NCI-H2081 treated with DMSO at 0.1 percent for 48 hours (cell line): ENCODE results near the gene IL2RA.
"Not testable (repeated sequence)": the region's sequence is repeated elsewhere in the genome, so short reads cannot be mapped to it uniquely, and the experiment has no call there.

ENCODE experiments used
- DNase-seq: peaks from one replicate; lab custom pipeline; 2025; lab: John Stamatoyannopoulos, UW

Gene IL2RA

DNA sequence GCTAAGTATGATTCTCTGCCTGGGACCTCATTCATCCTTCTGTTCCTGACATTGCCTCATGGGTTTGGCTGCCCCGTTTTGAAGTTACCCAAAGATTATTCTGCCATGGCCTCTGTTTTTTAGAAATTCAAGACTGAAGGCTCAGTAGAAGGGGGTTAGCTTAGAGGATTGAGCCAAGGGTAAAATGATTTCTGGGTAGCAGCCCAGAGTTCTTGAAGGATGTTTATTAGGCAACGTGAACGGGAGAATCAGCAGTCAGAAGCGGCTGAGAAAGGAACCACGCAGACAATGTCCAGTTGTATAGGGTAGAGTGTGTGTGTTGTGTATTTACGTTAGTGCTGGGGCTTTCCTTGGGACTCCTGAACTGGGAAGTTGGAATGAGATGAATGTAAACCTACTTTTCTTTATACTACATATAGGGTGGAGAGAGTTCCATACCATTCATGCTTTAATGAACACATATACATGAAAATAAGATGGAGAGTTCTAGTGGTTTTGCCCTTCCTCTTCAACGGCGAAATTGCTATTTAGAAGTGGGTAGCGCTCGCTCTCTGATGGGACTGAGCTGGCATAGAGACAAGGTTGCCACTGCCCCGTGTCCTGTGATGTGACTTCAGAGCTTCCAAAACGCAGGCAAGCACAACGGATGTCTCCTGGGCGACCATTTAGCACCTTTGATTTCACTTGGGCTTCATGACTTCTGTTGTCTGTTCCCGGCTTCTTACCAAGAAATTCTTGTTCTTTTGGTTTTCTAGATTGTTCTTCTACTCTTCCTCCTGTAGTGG, 49.9 kb downstream of the IL2RA start:
- DNase-seq: no peak

DNA sequence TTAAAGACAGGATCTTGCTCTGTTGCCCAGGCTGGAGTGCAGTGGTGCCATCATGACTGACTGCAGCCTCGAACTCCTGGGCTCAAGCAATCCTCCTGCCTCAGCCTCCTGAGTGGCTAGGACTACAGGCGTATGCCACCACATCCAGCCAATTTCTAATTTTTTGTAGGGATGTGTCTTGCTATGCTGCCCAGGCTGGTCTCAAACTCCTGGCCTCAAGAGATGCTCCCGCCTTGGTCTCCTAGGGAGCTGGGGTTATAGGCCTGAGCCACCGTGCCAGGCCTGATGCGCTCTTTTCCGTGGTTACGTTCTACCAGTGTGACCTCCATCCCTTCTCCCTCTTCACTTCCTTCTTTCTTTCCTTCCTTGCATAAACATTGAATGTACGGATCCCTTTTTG, 50.6 kb downstream of the IL2RA start:
- DNase-seq: no peak

DNA sequence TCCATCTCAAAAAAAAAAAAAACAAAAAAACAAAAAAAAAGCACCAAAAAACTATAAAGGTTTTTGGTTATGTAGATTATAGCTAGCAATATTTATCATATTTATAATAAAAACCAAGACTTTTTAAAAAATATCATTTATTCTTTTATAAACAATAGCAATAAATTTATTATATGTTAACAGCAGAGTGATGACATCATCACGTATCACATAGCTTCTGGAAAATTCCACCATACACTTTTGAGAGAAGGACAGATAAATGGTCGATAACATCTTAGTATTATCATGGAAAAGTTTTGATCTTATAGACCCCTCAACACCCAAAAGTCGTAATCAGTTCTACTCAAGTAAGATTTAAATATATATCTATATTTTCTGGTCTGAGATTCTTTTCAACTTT, 51.6 kb downstream of the IL2RA start:
- DNase-seq: no peak

DNA sequence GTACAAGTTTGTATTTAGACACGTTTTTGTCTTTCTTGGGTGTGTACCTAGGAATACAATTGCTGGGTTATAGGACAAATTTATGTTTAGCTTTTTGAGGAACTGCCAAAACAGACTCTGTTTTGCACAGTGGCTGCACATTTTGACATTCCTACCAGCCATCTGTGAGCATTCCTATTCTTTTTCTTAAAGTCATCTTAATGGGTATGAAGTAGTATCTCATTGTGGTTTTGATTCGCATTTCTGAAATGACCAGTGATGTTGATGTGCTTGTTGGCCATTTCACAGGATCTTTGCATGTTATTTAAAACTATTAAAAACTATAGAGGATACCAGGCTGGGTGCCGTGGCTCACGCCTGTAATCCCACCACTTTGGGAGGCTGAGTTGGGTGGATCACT, 52.2 kb downstream of the IL2RA start:
- DNase-seq: no peak

DNA sequence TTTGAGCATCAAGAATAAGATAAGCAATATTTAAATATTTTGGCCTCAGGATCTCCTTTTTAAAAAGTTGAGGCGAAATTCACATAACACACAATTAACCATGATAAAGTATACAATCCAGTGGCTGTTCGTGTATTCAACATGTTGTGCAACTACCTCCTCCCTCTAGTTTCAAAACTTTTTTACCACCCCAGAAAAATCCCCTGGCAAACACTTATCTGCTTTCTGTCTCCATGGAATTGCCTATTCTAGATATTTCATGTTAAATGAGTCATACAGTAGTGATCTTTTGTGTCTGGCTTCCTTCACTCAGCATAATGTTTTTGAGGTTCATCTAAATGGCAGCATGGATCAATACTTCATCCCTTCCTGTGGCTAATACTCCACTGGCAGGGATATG, 53.0 kb downstream of the IL2RA start:
- no peak for DNase-seq

DNA sequence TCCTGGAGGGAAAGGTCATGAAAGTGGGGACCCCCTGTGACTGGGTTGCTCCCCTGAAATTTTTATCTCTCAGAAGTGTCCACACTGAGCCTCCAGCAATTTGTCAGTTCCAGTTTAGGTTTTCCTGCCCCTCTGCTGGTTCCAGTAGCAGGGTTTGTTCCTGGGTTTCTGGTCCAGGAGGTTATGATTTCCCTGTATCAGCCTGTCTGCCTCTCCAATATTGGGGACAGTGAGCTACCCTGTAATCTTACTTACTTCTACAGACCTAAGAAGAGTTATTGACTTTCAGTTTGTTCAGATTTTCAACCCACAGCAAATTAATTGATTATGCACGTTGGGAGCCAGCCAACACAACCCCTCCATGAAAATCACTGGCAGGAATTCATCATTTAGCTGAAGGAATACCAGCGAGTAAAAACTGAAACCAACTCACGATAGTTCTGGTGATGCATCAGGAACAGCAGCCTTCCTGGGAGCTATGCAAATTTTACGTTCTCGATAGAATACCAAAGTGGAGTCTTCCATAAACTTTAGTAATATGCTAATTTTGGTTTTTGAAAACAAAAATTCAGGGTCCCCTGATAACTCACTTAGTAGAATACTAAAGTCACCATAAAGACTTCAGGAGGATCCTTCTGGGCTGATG, 53.5 kb downstream of the IL2RA start:
- DNase-seq: no peak

DNA sequence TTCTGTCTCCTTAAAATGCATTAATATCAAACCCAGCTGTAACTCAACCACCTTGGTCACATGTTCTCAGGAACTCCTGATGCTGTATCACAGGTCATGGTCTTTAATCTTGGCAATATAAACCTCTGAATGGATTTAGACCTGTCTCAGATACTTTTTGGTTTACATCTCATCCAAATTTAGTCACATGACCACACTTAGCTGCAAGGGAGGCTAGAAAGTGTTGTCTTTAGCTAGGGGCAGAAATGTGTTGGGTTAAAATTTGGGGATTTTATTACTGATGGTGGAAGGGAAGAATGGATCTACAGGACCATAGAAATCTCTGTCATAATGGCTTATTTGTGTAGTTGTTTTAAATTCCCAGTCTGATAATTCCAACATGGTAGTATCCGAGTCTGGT, 55.2 kb downstream of the IL2RA start:
- no peak for DNase-seq

DNA sequence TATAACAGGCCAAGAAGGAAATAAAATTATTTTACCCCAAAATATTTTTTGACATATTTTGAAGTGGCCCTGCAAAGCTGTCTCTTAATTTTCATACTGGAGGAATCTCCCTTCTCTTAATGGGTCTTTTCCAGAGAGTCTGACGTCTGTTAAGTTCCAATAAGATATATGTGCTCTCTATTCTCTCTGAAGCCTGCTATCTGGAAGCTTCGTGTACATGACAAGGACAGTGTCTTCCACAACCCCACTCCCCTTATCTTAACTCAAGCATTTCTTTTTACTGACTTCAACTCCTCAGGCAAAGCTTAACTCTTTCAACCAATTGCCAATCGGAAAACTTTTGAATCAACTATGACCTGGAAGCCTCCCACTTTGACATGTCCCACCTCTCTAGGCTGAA, 55.6 kb downstream of the IL2RA start:
- DNase-seq: no peak

DNA sequence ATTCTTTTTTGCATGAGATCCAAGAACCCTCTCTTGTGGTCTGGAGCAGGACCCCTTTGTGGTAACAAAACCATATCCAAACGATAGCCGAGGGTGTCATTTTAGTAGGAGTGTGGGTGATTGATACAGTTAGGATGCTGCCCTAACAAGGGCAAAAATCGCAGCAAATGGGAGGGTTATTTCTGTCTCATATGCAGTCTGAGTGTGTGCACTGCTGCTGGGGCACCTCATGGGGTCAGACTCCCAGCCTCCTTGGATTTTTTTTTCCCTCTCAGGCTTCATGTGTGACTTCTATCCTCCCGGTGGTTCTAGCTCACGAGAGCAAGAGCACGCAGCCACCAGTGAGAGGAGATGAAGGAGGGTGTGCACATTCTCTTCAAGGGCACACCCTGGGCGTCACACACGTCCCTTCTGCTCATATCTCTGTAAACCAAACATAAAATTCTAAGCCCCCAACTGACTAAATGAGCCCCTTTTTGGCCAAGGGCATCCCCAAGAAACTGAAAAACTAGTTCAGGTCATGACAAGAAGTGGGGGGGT, 56.2 kb downstream of the IL2RA start:
- no peak for DNase-seq

DNA sequence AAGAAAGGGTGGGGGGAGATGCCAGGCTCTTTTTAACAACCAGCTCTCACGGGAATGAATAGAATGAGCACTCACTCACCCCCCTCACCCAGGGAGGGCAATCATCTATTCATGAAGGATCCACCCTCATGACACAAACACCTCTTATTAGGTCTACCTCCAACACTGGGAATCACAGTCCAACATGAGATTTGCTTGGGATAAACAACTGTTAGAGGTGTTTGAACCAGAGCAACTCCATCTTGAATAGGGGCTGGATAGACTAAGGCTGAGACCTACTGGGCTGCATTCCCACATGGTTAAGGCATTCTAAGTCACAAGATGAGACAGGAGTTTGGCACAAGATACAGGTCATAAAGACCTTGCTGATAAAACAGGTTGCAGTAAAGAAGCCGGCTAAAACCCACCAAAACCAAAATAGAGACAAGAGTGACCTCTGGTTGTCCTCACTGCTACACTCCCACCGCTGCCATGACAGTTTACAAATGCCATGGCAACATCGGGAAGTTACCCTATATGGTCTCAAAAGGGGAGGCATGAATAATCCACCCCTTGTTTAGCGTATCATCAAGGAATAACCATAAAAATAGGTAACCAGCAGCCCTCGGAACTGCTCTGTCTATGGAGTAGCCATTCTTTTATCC, 56.9 kb downstream of the IL2RA start:
- not testable (repeated sequence) for DNase-seq

DNA sequence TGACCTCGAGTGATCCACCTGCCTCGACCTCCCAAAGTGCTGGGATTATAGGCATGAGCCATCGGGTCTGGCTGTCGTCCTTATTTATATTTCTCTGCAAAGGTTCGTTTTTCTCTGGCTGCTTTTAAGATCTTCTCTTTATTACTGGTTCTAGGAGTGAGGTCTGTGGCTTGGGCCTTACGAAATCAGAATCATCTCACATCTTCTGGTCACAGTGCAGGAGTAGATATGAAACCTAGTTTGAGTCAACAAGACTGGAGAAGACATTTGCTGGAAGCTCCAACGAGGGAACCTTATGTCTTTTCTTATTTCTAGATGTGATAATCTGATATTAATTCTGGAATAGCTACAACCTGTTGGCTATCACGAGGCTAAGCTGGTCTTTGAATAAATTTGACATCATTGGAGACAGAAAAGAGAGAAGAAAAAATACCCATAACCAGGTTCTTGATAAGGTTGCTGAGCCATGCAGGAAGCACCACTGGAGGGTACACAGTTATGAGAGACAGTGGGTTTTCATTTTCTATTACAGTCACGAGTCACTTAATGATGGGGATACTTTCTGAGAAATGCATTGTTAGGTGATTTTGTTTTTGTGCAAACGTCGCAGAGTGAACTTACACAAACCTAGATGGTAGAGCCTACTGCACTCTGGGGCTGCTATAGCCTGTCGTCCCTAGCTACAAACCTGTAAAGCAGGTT, 59.2 kb downstream of the IL2RA start:
- no peak for DNase-seq

DNA sequence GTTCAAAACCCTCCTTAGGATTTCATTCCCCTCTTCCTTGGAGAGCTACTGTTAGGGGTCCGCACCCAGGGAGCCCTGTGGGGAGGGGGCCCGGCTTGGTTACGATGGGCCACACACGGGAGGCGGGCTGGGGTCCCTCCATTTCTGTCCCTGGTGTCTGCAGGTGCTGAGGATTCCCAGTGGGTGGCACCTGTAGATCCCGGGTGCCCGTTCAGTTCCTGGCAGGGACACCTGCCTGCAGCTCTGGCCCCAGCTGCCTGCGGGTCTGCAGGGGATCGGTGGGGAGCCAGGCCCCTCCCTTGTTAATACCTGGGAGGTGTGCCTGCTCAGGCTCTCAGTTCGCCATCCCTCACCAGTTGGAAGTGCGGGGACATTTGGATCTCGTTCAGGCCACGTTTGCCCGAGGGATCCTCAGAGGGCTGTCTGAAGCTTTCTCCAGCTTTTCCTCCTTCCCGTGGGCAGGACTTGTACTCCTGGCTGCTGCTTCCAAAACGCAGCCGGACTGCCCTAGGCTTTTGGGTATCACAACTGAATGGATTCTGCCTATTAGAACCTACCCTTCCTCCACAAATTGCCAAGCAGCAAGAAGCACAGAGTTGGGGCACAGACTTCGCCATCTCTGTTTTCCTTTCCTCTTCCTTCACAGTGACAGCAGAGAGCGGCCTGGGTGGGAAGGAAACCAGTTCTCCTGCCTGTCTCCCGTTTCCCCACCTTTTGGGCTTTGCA, 62.6 kb downstream of the IL2RA start:
- peak; percentile 16 for DNase-seq

DNA sequence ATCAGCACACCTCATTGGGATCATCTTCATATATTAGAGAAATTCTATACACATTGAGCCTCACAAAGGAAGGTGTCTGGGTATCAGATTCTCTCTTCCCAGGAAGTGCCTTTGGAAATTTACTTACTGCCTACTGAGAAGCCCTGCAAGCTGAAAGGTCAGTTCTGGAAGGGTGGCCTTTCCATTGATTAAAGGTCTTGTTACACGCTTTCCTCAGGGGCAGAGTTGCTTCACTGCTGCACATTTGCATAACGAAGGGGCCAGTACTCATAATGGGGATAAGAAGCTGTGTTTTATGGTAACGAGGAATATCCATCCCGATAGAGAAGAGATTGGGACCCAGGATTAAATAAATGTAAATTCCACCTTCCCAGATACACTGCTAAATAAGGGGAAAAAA, 65.5 kb downstream of the IL2RA start:
- no peak for DNase-seq

DNA sequence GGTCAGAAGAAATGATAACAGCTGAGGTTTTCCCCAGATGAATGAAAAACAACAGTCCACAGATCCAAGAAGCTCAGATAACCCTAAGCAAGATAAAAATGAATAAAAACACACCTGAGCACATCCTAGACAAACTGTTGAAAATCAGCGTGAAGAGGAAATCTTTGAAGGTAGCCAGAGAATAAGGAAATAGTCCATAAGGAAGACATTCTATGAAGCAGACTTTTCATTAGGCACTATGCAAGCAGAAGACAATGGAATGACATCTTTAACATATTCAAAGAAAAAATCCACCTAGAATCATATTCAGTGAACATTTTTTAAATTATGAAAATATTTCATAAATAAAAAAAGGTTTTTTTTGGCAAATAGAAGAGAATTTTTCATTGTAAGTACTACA, 69.8 kb downstream of the IL2RA start:
- no peak for DNase-seq

DNA sequence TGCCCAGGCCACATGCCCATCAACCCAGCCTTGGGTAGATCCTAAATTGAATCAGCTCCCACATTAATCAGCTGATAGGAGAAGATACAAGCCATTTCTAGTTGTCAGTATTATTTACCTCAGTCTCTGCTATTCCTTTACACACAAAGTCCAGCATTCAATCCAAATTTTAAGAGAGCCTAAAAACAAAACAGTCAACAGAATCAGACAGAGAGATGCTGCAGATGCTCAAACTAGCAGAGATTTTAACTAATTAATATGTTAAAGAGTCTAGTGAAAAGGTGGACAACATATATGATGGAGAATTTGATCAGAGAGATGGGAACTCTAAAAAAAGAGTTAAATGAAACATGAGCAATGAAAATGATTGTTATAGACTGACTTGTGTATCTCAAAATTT, 70.5 kb downstream of the IL2RA start:
- DNase-seq: no peak

DNA sequence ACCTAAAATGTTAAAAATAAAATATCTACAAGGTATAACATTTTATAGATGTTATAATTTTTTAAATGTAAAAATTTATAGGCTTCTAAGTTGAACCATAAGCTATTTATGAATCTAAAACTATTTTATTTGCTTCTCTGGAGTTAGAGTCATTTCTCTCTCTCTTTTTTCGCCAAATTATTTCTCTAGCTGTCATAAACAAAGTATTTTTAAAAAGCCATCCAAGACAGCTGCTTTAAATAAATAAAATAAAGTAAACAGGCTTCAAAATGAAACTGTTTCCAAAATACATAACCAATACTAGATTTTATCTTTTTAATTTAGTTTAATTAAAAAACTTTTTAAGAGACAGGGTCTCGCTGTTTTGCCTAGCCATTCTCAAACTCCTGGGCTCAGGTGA, 72.4 kb downstream of the IL2RA start:
- DNase-seq: no peak

DNA sequence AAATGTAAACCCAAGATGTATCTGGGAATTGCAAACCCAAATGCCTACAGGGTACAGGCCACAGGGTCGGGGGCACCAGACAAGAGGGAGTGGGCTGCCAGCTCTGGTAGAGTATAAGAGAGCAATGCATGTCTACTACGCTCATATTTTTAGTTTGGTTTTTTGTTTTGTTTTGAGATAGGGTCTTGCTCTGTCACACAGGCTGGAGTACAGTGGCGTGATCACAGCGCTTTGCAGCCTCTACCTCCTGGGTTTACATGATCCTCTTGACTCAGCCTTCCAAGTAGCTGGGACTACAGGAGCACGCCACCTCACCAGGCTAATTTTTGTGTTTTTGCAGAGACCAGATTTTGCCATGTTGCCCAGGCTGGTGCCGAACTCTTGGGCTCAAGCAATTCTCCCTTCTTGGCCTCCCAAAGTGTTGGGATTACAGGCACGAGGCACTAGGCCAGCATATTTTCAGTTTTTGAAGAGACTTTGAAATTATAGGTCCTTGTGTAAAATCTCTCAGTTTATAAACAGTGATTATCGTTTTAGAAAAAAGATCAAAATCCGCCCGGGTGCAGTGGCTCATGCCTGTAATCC, 73.7 kb downstream of the IL2RA start:
- DNase-seq: no peak

DNA sequence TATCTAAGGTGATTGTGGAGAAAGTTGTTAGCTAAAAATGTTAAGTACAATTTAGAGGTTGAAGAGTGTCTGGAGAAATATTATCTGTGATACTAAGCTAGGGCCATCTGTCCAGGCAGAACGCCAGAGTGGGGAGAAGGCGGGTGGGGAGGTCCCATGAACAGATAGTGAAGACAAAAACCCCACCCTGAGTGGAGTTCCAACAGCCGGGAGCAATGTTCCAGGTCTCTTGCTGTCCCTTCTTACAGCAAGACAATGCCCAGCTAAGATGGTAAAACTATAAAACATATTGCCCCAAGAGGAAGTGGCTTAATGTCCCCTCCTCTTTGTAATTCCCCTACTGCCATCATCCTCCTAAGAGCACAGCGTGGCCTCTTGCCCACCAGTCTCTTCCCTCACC, 74.4 kb downstream of the IL2RA start:
- DNase-seq: no peak

DNA sequence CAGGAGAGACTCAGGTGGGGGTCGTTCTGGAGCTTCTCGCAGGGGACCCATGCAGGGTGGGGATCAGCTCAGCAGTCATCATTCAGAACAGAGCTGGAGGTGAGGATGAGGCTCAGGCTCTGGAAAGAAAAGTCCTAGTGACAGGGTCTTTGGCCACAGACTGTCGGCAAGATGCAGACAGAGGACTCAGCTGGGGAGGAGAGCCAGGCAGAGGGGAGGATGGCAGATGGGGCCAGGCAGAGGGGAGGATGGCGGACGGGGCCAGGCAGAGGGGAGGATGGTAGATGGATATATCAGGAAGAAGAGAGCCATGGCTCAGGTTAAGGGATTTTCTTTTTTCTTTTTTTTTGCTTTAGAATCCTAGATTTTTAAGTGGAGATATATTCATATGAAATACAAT, 77.1 kb downstream of the IL2RA start:
- no peak for DNase-seq

DNA sequence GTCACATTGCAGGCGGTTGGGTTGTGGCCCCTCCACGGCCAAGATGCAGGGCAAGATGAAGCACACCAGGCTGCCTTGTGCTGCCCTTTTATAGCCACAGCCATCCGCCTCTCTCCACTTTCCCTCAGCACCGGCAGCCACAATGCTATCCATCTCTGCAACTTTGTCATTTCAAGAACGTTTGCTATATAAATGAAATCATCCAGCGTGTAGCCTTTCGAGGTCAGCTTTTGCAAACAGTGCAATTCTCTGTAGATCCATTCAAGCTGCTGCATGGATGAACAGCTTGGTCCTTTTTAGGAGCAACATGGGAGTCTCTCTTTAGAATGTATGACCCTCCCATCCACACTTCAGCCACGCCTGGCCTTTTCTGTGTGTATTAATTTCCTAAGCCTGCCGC, 78.4 kb downstream of the IL2RA start:
- DNase-seq: no peak

DNA sequence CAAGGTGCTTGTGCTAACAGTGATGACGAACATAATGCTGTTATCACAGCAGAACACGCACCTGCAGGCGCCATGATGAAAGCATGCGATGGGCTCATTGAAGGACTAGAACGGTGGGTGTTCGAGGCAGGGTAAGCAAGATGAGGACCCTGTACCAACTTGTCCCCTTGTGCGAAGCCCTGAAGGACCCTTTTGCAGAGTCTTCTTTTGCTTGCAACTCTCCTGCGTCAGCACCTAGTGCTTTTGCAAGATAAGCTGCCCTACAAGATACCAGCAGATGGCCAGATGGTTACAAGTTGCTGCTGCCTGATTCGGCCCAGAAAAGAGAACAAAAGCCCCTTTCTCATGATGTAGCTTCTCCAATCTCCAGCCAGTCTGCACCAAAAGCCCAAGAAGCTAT, 80.6 kb downstream of the IL2RA start:
- DNase-seq: no peak

DNA sequence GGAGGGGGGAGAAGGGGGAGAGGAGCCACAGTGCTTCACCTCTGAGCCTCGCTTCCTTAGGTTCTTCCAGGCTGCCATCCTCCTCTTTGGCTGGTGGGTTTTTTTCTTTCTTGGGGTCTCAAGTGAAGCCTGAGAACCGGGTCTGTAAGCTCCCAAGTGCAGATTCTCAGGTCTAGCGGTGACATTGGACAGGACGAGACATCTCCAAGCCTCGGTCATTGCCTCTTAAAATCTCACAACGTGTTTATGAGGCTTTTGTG, 84.0 kb downstream of the IL2RA start:
- no peak for DNase-seq
